HG02763 (cell line): ENCODE measurements around the gene PDE4D.
A peak's percentile ranks its signal among the peaks of the same experiment; 100 is the strongest.
"Not testable (repeated sequence)": the region's sequence is repeated elsewhere in the genome, so short reads cannot be mapped to it uniquely, and the experiment has no call there.

ENCODE experiments used
- ATAC-seq: cut with Tn5 transposase; IDR thresholded peaks from one replicate; pipeline ENCODE4 v1.9.1; 2021; ENCODE audit warnings: mild to moderate bottlenecking, moderate library complexity; ENCODE audit not compliant: unreplicated experiment

The PDE4D gene

DNA sequence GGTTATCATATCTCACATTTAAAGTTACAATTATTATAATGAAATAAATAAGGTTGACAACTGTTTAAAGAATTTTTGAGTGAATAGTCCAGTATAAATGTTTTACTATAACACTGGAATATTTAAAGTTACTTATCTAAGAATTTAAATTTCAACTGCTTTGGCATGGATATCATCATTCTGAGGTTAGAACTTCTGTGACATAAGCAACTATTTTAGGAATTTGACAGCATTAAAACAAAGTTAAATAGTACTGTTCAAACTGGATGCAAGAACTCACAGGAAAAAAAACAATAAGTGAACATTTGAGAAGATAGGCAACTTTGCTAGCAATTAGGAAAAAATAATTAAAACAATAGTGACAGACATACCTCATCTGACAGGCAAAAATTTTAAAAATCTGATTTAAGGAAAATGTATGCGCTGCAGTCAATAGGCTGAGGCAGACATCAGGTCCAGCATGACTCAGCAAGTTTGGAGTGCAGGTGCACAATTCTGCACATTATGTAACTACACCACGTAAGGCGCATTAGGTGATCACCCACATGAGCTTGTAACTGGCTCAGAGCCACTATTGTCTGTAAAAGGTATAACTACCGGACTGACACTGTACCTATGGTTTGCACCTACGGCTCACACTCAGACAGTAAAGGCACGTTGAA, 180.6 kb downstream of the PDE4D start:
- no peak for ATAC-seq

DNA sequence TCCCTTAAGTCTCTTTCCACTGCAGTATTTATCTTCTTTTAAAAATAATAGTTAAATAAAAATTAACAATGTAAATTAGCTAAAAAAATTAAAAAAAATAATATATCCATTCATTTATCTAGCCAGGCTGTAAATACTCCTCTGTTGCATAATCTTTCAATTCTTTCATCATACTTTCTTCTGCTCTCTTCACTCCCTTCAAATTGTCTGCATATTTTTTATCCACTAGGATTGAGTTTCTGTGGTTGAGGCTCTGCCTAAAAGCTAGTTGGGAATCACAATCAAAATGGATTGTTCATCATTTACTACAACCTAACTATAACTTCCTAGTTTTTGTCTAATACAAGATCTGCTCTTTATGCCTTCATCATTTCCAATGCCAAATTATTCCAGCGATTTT, 182.2 kb downstream of the PDE4D start:
- ATAC-seq: no peak

DNA sequence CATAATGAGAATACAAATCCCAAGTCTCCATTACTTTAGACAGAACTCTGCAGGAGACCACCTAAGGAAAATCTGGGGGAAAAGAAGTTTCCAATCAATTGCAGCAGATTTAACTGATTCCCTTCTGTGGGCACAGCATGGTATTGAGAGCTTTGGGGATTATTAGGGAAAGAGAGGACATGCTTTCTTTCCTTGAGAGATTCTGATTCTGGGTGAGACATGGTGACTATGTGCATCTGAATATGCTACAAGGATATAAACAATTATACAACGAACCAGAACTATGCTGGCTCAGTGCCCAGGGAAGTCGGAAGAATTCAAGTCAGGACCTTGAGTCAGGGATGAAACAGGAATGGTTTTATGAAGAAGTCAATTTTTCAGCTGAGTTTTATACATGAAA, 183.7 kb downstream of the PDE4D start:
- ATAC-seq: no peak

DNA sequence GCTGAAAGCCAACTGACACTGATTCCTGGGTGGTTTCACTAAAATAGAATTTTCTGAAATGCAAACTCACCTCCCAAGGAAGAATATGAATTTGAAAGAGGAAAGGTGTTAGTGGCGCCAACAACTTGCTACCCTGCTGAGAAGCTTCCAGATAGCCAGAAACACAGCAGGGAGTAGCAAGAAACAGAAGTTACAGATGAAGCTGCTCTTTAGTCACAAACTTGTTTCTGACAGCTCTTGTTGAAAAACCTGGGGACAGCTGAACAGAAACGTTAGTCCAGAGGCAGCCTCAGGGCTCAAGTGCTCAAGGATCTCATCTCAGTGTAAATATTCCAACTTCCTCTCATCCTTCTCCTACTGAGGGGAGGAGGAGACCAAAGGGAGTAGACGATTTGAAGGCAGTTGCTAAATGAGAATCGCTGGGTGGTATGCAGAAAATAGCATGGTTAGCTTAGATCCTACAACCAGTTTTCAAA, 184.1 kb downstream of the PDE4D start:
- no peak for ATAC-seq

DNA sequence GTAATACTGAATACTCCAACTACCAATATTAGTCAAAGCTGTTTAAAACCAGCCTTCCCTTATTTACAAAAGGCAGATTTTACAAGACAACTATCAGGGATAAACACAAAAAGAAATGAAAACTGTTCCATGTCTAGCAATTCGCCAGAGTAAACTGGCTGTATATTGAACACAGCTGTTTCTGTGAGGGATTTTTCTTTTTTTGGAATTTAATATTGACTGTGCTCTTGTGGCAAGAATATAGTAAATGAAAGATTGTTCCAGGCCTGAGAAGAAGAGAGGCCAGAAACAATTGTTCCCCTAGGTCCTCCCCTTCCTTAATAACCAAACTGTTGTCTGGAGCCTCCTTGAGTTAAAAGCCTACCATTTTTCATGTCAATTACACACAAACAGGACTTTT, 188.6 kb downstream of the PDE4D start:
- ATAC-seq: no peak

DNA sequence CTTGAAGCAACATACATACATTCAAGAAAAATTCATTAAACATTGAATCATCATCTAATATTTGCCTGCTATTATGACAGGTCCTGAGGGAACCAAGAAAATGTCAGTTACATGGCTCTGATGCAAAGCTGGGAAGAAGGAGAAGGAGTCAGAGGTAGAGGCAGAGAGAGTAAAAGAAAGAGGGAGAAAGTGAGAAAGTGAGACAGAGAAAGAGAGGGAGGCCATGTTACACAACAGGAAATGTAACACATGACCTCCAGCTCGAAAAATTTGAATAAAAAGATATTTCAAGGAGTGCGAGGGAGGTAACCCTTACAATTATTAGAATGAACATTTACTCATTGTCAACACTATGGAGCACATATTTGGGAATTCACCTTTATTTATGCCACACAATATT, 189.7 kb downstream of the PDE4D start:
- no peak for ATAC-seq

DNA sequence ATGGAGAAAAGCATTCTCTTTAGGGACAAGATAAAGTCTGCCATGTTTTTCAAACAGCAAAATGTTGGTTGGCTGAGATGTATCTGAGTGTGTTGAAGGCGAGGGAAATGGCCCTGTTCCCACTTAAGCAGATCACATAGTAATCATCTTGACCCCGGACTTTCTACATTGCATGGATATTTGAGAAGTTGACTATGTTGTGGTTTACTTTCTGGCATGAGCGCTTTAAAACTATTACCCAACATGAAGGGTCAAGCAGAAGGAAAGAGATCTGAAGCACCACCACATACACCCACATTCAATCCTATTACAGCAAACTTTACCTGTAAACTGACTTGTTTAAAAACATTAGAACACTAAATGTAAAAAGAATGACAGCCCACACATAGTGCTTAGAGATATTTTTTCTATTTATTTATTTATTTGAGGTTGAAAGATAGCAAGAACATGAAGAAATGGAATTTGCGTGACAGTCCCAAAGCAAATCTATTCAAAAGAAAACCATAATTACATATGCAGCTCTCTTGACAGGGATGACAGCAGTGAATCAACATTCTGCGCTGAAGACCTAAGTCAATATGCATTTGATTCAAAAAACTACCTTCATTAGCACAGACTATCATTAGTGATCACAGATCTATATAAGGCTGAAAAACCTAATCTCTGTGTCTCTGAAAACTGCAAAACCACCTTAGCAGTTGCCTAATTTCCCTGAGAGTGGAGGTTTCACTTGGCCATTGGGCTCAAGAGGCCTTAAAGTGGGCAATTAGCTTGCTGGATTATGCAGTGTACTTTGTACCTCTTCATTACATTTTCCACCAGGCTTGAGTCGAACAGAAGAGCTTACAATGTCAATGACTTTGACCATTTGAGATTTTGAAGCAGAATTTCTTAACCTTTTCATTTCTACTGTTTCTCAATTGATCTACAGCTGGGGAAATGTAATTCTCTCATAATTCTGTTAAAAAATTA, 195.0 kb downstream of the PDE4D start:
- no peak for ATAC-seq

DNA sequence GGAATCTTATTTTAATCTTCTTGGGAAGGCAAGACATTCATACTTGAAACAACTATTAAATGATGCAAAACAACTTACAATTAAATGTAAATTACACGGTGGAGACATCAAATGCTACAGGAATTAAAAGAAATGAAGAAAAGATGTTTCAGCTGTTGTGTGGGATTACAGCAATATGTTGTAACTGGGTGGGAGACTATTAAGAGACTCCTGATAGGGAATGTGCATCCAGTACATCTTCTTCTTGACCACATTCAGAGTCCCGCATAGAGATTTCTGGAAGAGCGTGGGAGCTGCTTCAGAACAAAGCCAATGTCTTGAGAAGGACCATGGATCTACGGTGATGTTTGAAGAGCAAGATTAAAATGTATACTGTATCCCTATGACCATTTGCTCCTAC, 199.1 kb downstream of the PDE4D start:
- no peak for ATAC-seq

DNA sequence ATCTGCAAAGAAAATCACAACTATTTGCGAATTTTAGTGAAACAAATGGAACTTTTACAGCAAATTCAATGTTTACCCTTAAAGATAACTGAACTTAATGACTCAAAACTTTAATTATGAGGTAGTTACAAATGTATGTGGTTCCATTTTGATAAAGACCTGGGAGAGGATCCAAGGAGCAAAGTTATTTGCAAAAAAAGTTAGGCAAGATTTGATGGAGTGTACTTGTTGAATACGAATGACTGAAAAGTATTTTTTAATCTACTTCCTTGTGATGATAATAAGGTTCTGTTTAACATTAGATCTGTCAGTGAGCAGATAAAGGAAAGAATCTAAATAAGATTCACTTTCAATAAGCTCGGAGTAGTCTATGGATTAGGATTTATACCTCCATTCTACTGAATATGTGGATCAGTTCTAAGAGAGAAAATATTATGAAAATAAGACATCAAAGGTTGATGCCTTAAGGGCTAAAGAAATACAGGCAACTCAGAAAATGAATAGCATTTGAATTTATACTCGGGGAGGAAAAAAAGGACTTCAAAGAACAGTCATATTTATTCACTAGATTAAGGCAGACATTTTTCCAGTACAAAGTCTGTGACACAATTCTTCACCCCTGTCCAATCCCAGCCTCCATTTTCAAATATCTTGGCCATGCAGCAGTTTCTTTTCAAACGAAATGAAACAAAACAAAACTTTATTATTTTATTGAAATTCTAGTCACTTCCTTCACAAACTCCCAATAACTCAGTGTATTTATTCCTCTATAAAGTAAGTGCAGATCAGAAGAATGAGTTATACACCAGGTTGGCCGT, 199.8 kb downstream of the PDE4D start:
- no peak for ATAC-seq

DNA sequence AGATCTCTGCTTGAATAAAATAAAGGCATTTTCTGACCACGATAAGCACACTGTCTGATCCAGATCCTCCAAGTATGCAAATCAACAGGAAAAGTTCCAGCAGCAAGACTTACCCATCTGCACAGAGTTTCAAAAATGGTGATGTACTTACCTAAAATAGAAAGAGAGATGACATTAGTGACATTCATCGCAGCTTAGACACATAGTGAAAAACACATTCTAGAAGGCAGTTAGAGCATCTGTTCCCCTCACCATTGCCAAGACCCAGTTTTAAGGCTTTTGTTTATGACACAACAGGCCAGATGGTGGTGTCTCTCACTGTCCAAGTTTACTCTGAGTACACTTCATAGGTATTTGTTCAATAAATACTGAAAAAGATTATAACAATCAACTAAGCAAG, 207.7 kb downstream of the PDE4D start:
- peak; percentile 41 for ATAC-seq

DNA sequence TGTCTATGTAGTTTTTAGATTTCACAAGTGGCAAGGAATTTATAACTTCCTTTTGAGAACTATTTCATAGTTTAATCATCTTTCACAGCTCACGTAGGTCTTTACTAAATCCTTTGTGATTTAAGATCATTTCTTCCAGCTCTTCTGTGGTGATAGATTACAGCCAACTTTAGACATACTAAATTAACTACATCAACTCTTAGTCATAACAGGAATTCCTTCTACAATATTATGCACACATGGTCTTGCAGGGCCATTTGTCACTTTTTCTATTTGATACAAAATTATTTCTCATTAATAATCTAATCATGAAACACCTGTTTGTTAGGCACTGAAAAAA, 208.4 kb downstream of the PDE4D start:
- no peak for ATAC-seq

DNA sequence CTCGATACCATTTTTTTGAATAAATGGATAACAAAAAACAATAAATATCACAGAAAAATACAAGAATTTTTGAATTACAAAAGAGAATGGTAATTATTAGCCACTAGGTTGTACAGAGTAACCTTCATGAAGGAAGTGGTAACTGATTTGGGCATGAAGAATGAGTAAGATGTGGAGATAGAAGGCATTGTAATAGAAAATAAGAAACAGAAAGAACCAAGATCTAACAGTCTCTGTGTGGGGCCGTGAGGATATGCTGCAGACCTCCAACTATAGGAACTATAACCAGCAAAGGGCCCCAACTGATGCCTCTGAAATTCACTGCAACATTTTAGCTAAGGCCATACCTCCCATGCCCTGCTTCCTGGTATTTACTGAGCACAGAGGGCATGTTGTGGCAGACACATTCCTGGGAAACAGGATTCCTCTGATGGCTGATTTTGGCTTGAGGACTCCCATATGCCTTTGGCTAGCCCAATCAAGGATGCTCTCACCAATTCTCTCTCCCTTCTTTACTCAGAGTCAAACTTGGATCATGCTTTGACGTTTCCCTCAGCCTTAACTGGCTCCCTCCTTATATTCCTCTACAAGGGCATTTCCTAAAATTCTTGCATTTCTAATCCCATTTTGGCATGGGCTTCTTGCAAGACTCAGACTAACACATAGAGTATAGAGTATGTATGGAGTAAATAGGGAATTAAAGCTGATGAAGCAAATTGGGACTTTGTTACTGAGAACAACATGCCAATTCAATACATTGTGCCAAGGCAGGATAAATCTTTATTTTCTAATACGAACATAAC, 208.9 kb downstream of the PDE4D start:
- no peak for ATAC-seq

DNA sequence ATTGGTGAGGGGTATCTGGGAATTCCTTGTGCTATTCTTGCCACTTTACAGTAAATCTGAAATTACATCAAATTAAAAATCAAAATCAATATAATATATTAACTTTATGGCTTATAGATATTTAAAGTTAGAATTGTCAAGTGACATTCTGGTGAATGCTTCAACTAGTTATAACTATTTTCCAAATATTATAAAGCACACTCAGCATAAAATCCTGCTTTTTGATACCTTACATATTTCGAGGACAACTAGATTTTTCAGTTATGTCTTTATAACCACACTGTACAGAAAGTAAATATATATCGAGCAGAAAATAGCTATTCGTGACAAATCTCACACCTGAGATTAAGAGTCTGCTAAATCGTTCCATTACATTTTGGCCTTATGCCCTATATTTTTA, 210.2 kb downstream of the PDE4D start:
- ATAC-seq: no peak

DNA sequence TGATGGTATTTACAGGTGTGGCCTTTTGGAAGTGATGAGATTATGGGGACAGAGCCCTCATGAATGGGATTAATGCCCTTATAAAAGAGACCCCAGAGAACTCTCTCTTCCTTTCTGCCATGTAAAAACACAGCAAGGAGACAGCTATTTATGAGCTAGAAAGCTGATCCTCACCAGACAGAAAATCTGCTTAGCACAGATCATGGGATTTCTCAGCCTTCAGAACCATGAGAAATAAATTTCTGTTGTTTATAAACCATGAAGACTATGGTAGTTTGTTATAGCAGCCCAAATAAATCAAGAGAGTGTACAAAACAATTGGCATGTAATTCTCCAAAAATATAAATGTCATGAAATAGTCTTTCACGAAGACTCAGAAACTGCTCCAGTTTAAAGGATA, 211.0 kb downstream of the PDE4D start:
- no peak for ATAC-seq

DNA sequence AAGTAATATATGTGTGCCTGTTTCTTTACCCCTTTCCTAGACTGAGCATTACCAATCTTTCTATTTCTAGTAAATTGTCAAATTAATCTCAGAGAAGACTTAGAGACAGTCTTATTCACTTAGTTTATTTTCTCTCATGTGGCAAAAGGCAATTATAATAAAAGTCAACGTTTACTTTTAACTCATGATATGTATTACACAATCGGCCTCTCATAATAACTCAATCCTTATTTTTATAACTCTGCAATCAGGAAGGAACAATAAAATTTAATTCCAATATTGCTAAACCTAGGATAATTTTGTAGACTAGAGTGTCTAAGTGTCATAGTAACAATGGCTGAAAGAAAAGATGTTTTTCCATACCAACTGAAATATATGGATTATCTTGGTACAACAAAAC, 214.6 kb downstream of the PDE4D start:
- no peak for ATAC-seq

DNA sequence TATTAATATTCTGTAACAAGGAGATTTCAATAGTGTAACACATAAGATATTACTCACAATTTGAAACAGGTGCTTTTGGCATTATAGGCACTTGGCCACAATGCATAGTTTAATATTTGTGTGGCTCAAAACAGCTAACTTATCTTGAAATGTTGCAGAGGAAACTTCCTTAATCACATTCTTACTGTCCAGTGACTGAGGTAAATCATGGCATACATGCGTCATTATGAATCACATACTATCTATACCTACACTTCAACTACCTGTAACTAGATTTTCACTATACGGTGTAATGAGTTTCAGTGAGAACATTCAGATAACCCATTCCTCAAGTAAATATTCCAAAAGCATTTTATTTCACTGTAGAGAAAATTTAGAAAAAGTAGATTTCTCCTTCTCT, 218.8 kb downstream of the PDE4D start:
- ATAC-seq: no peak

DNA sequence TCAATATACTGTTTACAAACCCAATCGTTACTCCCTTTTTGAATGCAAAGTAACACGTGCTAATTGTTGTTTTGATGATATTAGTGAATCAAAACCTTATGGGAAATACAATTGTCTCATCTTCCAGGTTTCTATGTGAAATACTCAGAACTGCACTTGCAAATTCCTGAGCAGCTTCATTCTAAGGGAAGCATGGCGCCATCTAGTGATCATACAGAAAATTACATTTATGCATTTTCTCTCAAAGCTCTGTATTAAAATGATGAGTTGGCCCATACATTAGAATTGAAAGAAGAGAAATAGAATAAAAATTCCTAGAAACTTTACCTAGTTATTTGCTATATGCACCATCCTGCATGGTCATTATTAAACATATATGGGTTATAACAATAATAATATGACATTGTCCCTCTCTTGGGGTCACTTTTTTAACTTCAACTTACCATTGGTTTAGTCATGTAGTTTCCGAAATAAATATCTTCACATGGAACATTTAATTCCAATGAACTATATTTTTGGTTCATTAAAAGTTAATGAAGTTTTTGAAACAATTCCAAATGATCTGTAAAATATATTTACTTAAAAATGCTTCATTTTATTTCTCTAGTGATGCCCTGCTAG, 220.0 kb downstream of the PDE4D start:
- no peak for ATAC-seq

DNA sequence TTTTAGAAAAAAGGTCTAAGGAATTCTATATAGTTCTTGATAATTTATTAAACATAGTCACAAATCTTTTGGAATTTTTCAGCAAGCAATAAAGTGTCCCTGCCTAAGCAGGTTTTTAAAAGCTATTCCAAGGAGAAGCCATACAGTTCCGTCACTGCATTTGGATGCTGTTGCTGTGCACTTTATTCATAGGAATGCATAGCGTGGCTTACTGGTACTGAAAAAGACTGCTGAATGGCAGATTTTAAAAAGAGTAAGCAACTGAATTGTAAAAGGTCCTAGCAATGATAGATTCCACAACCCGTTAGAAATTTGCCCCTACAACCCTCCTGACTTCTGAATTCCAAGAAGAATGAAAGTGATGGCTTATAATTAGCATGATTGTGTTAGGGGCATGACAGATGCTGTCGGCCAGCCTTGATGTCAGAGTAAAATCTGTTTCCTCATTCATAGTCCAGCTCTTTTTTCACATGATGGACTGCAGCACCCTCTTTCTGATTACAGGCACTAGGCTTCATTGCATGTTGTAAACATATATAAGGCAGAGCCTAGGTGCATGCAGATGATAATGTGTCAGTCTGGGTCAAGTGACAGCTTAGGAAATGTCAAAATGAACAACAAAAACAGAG, 227.0 kb downstream of the PDE4D start:
- ATAC-seq: no peak

DNA sequence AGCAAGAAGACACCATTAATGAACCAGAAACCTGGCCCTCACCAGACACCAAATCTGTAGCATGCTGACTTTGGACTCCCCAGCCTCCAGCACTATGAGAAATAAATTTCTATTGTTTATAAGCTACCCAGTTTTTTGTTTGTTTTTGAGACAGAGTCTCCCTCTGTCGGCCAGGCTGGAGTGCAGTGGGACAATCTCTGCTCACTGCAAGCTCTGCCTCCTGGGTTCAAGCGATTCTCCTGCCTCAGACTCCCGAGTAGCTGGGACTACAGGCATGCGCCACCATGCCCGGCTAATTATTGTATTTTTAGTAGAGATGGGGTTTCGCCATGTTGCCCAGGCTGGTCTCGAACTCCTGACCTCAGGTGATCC, 227.7 kb downstream of the PDE4D start:
- not testable (repeated sequence) for ATAC-seq
